Glomerular endothelial cell (primary cell): ENCODE data around the gene ZBTB32. TPM values are rescaled to one million over a fixed set of nuclear protein-coding genes. Genes with fewer than 3 reads are reported as not detected.
"Not testable (repeated sequence)": the region's sequence is repeated elsewhere in the genome, so short reads cannot be mapped to it uniquely, and the experiment has no call there.

ENCODE experiments used
- DNase-seq: peaks from one replicate; pipeline ENCODE4 v3.0.0-alpha.2; 2011; ENCODE audit warnings: low read depth, low spot score; ENCODE audit errors: extremely low read depth
- total RNA-seq: library from RNA; depleted of rRNA; stranded (reverse); fragments of >200 nt; gene quantifications from 2 replicates; pipeline ENCODE4 v1.2.3, GENCODE V29; 2015

Gene ZBTB32, protein sequence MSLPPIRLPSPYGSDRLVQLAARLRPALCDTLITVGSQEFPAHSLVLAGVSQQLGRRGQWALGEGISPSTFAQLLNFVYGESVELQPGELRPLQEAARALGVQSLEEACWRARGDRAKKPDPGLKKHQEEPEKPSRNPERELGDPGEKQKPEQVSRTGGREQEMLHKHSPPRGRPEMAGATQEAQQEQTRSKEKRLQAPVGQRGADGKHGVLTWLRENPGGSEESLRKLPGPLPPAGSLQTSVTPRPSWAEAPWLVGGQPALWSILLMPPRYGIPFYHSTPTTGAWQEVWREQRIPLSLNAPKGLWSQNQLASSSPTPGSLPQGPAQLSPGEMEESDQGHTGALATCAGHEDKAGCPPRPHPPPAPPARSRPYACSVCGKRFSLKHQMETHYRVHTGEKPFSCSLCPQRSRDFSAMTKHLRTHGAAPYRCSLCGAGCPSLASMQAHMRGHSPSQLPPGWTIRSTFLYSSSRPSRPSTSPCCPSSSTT
- not detected in 2 replicates for total RNA-seq

GRCh38 chr19:35704218-35704617 lies at the start of gene ZBTB32:
Gene ZBTB32 (plus strand): TSS chr19:35704558. CDS start chr19:35714627, 10,069 bp downstream.
- DNase-seq = no peak

GRCh38 chr19:35654828-35655227 lies 49.5 kb upstream of the ZBTB32 start:
- DNase-seq = not testable (repeated sequence)

- DNase-seq = no peak
Observed at GRCh38 chr19:35655600-35655999, 48.8 kb upstream of the ZBTB32 start.

GRCh38 chr19:35656700-35657099 lies 47.7 kb upstream of the ZBTB32 start:
- DNase-seq = no peak

DNA sequence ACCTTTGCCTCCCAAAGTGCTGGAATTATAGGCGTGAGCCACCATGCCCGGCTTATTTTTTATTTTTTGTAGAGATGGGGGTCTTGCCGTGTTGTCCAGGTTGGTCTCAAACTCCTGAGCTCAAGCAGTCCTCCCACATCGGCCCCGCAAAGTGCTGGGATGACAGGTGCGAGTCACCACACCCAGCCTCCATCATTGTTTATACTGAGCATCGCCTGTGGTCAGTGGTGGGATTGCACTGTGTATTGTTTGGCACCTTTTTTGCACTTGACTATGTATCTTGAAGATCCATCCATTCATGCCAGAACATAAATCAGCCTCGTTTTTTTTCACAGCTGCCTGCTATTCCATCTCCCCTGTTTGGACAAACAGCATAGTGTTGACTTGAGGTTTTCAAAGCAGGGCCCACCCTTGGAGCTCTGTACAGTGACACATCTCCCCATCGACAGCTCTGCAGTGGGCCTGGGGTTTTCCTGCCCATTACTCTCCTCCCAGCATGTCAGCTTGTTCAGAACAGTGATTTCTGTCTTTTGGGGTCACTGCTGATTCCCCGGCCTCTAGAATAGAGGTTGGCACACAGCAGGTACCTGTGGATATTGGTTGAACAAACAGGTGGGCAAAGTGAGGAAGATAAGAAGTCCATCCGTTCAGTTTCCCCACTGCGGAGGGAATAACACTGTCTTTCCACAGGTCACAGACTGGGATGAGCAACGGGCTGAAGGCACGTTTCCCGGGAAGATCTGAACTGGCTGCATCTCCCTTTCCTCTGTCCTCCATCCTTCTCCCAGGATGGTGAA lies 46.3 kb upstream of the ZBTB32 start:
- no peak for DNase-seq

GRCh38 chr19:35661995-35662340 lies 42.4 kb upstream of the ZBTB32 start:
- no peak for DNase-seq

DNA sequence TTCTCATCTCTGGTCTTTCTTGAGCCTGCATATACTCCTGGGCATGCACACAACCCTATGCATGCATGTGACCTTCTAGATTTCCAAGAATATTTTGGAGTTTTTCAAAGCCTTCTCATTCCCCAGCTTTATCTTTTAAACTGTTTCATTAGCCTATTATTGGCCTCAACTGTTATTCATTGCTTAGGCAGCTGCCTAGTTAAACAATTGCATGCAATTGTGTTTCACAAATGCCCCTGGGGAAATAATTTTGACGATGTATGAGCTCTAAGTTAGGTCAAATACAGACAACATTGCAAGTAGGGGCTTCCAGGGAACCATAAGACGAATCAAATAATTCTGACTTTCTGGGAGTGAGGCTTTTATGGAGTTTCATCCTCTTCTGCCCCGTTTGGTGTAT lies 40.4 kb upstream of the ZBTB32 start:
- DNase-seq = no peak

DNA sequence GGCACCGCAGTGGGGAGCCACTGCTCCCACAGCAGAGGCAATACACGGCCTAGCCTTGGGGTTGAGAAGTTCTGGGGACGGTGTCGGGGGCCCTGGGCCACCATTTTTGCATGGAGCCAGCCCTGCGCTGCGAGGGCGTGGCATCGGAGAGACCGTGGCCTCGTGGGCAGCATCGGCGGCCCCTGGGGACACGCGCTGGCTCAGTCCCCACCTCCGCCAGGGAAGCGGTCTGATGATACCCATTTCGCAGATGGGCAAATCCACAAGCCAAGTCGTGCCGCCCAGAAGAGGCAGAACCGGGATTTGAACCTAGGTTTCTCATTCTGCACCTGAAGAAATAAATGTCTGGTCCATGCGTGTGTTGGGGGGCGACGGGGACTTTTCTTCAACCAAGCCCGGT lies 39.2 kb upstream of the ZBTB32 start:
- no peak for DNase-seq

DNA sequence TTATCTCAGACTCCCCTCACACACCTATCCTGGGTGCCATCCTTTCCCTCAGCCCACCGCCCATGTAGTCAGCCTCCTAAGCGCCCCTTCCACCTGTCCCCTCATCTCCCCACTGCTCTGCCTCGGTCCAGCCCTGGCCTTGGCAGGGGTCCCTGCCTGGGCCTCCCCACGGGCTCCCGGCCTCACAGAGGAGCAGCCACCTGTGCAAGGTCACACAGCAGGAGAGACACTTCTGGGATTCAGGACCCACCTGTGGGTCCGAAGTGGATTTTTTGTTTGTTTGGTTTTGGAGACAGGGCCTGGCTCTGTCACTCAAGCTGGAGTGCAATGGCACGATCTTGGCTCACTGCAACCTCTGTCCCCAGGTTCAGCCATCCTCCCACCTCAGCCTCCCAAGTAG lies 38.8 kb upstream of the ZBTB32 start:
- no peak for DNase-seq

GRCh38 chr19:35666251-35666913 lies 38.0 kb upstream of the ZBTB32 start, which contains the start of gene UPK1A:
Gene UPK1A (plus strand): TSS chr19:35666517. CDS start chr19:35666813, 296 bp downstream.
- no peak for DNase-seq

GRCh38 chr19:35669566-35669965 lies 34.8 kb upstream of the ZBTB32 start:
- no peak for DNase-seq

DNA sequence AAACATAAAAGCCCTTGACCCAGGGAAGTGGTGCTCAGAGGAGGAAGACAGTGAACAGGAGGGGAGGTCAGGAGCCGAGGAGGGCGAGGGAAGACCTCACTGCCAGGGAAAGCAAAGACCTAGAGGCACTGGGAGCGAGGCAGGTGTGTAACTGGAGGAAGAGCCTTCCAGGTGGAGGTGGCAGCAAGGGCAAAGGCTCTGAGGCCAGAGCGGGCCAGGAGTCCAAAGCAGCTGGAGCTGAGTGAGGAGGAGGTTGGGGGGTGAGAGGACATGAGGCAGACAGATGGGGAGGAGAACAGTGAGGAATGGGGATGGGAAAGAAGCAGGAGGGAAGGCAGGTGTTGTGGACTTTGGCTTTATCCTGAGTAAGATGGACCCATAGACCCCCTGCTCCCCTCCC lies 34.4 kb upstream of the ZBTB32 start:
- DNase-seq = no peak

- no peak for DNase-seq
Observed at GRCh38 chr19:35670686-35671085, 33.7 kb upstream of the ZBTB32 start.

DNA sequence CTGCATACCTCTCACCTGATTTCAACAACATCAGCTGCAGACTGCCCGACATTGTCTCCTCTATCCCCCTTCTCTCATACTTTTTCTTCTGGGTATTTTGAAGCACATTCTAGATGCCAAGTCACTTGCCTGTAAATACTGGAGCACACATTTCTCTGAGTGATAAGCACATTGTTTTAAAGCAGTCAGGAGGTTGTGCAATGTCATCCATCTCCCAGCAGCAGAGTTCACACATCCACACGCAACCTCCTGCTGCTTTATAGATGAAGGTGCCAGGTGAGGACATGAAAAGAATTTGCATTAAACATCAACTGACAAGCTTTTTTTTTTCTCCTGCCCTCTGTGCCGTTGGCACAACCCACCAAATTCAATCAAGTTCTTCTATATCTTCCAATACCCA lies 32.5 kb upstream of the ZBTB32 start:
- DNase-seq = no peak

DNA sequence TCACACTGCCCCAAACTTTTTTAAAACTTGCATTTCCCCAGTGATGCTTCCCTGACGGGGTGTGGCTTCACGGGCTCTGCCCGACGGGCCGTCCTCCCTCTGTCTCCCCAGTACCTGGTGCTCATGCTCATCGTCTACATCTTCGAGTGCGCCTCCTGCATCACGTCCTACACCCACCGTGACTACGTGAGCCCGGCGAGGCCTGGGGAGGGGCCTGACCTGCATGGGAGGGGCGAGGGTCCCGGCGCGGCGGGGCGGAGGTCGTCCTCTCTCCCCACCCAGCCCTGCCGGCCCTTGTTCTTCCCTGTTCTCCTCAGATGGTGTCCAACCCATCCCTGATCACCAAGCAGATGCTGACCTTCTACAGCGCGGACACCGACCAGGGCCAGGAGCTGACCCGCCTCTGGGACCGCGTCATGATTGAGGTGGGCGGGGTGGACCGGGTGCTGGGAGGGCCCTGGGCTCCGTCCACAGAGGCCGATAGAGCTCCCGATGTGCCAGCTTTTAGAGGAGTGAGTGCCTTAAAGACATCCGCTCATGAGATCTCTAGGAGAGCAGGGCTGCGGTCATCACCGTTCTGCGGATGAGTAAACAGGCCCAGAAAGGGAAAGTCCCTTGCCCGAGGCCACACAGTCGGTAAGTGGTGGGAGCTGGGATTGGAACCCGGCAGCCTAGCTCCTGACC lies 31.1 kb upstream of the ZBTB32 start:
- no peak for DNase-seq

- DNase-seq = no peak
Observed at GRCh38 chr19:35675589-35676140, 28.7 kb upstream of the ZBTB32 start.

GRCh38 chr19:35689836-35690235 lies 14.5 kb upstream of the ZBTB32 start:
- no peak for DNase-seq

DNA sequence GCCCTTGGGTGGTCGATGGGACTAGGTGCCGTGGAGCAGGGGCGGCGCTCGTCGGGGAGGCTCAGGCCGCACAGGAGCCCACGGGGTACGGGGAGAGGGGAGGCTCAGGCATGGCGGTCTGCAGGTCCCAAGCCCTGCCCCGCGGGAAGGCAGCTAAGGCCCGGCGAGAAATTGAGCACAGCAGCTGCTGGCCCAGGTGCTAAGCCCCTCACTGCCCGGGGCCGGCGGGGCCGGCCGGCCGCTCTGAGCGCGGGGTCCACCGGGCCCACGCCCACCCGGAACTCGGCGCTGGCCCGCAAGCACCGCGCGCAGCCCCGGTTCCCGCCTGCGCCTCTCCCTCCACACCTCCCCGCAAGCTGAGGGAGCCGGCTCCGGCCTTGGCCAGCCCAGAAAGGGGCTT lies 13.3 kb upstream of the ZBTB32 start:
- not testable (repeated sequence) for DNase-seq

DNA sequence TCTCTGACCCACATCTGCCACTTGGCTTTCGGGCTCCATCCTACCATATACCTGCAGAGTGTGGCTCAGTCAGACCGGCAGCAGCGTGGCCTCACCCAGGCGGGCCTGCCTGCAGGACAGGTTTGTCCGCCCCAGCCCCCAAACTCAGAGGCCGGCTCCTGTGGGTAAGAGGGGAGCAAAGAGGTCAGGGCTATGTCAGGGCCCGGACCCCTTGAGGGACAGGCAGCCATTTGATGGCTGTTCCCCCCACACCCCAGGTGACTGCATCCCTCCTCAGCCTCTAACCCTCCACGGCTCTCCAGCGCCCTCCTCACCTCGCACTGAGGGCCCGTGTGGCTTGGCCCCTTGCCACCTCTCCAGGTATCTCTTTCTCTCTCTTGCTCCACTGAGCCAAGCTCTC lies 12.3 kb upstream of the ZBTB32 start:
- DNase-seq = no peak

GRCh38 chr19:35693422-35693821 lies 10.9 kb upstream of the ZBTB32 start:
- DNase-seq = no peak
